ENCODE data around the gene RAF1.

- TF ChIP-seq, protein P1, sequence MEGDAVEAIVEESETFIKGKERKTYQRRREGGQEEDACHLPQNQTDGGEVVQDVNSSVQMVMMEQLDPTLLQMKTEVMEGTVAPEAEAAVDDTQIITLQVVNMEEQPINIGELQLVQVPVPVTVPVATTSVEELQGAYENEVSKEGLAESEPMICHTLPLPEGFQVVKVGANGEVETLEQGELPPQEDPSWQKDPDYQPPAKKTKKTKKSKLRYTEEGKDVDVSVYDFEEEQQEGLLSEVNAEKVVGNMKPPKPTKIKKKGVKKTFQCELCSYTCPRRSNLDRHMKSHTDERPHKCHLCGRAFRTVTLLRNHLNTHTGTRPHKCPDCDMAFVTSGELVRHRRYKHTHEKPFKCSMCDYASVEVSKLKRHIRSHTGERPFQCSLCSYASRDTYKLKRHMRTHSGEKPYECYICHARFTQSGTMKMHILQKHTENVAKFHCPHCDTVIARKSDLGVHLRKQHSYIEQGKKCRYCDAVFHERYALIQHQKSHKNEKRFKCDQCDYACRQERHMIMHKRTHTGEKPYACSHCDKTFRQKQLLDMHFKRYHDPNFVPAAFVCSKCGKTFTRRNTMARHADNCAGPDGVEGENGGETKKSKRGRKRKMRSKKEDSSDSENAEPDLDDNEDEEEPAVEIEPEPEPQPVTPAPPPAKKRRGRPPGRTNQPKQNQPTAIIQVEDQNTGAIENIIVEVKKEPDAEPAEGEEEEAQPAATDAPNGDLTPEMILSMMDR (IDR thresholded peaks at IDR 0.05; ENCODE audit: extremely low read depth in 1 of 2, insufficient read depth in 1 of 2, low read depth in 1 of 2, low read length in 2 of 2): no peak
- no peak for TF ChIP-seq POLR2A (IDR thresholded peaks at IDR 0.05; ENCODE audit: low read depth, low read length)
- no peak for TF ChIP-seq POLR2AphosphoS5 (IDR thresholded peaks at IDR 0.05; ENCODE audit: insufficient read depth, low read depth, low read length)
- TF ChIP-seq EZH2 (IDR thresholded peaks at IDR 0.05; ENCODE audit: borderline replicate concordance, low read depth, low read length, severe bottlenecking): no peak
- TF ChIP-seq, protein P2, sequence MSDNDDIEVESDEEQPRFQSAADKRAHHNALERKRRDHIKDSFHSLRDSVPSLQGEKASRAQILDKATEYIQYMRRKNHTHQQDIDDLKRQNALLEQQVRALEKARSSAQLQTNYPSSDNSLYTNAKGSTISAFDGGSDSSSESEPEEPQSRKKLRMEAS (IDR thresholded peaks at IDR 0.05; ENCODE audit: insufficient read depth, insufficient read length): no peak
- TF ChIP-seq MYC (IDR thresholded peaks at IDR 0.05; ENCODE audit: low read depth, low read length): no peak
Observed at GRCh38 chr3:12679468-12679867, 15.6 kb upstream of the RAF1 start.

Measured in endothelial cell of umbilical vein (primary cell).